Dermis microvascular lymphatic vessel endothelial cell (primary cell): ENCODE data around the gene PLA2G5. TPM values are rescaled to one million over a fixed set of nuclear protein-coding genes. Genes with fewer than 3 reads are reported as not detected.

Source experiments
- total RNA-seq: library from RNA; depleted of rRNA; stranded (reverse); fragments of >200 nt; gene quantifications from 2 replicates; pipeline ENCODE4 v1.2.1, GENCODE V29; 2014

PLA2G5 gene
- total RNA-seq, 1 donor from 2014 or later = under 0.01 TPM

Other genes starting within 250 kb of the PLA2G5 start
- gene OTUD3, start 187.8 kb upstream of the PLA2G5 start, total RNA-seq = 2.2 and 2.4 TPM in 2 replicates
- not detected in 2 replicates for gene PLA2G2E, start 146.6 kb upstream of the PLA2G5 start, total RNA-seq
- not detected in 2 replicates for gene PLA2G2A, start 90.6 kb upstream of the PLA2G5 start, total RNA-seq
- not detected in 2 replicates for gene PLA2G2D, start 49.3 kb downstream of the PLA2G5 start, total RNA-seq
- not detected in 2 replicates for gene PLA2G2F, start 69.1 kb downstream of the PLA2G5 start, total RNA-seq
- gene UBXN10, start 115.9 kb downstream of the PLA2G5 start, total RNA-seq = under 0.01 TPM in 1 of 2 replicates, not detected in the other
- not detected in 2 replicates for gene PLA2G2C, start 116.3 kb downstream of the PLA2G5 start, total RNA-seq
- gene VWA5B1, start 220.7 kb downstream of the PLA2G5 start, total RNA-seq = not detected in 2 replicates